Activated CD8-positive, alpha-beta T cell treated with anti-CD3 and anti-CD28 coated beads for 36 hours (primary cell): Measurements from ENCODE around the gene ADAMTSL3. TPM values are rescaled to one million over a fixed set of nuclear protein-coding genes. Genes with fewer than 3 reads are reported as not detected.

Source experiments
- ATAC-seq: fragments of 200-7000 bp; cut with Tn5 transposase; one replicate; pipeline ENCODE4 v1.10.0; 2021; ENCODE audit warnings: mild to moderate bottlenecking, moderate library complexity
- CTCF ChIA-PET: fragments of 350-600 bp; sonication (Branson Sonifier 250); formaldehyde crosslinking; loops from one replicate; lab custom pipeline; 2021; ENCODE audit warnings: antibody characterized with exemption; lab: Charles Lee
- POLR2A ChIA-PET: fragments of 350-600 bp; sonication (Branson Sonifier 250); formaldehyde crosslinking; loops from one replicate; lab custom pipeline; 2021; ENCODE audit warnings: antibody characterized with exemption; lab: Charles Lee
- DNase-seq: peaks from one replicate; pipeline ENCODE4 v3.0.0-alpha.2; 2020
- H3K27ac Mint-ChIP-seq: one replicate; pipeline ENCODE4 v1.8.0; 2021; ENCODE audit warnings: mild to moderate bottlenecking, mixed read lengths
- H3K27me3 Mint-ChIP-seq: one replicate; pipeline ENCODE4 v1.8.0; 2021; ENCODE audit warnings: mixed read lengths
- H3K36me3 Mint-ChIP-seq: one replicate; pipeline ENCODE4 v1.8.0; 2021; ENCODE audit warnings: low read depth, mixed read lengths
- H3K4me1 Mint-ChIP-seq: one replicate; pipeline ENCODE4 v1.8.0; 2021; ENCODE audit warnings: low read depth, mixed read lengths
- H3K4me3 Mint-ChIP-seq: one replicate; pipeline ENCODE4 v1.8.0; 2021; ENCODE audit warnings: mild to moderate bottlenecking, moderate library complexity, mixed read lengths
- H3K9me3 Mint-ChIP-seq: one replicate; pipeline ENCODE4 v1.8.0; 2021; ENCODE audit warnings: mixed read lengths
- CTCF ChIP-seq: fragments of 200-600 bp; IDR thresholded peaks from one replicate; pipeline ENCODE4 v1.8.0; 2022; ENCODE audit warnings: antibody characterized with exemption, mild to moderate bottlenecking
- intact Hi-C: fragments of 100-400 bp; cut with micrococcal nuclease; formaldehyde crosslinking; loops from one replicate; pipeline ENCODE4 v1.10.0; 2022
- total RNA-seq, 2 experiments: library from RNA; stranded (reverse); gene quantifications; one replicate each; pipeline ENCODE4 v1.2.3, GENCODE V29; 2021

ADAMTSL3 gene
- total RNA-seq, 2 experiments from 2014 or later, result not detected

- no peak overlapping the region for H3K4me3 Mint-ChIP-seq
- ChIA-PET CTCF (no interaction called here), POLR2A (no interaction called here)
- intact Hi-C loops, result no loop called here
- no peak for DNase-seq
- ATAC-seq, result no peak
- no peaks in the 10 kb centered on the region for H3K9me3 Mint-ChIP-seq
- no peaks in the 10 kb centered on the region for H3K36me3 Mint-ChIP-seq
- H3K27me3 Mint-ChIP-seq, result peaks cover 1% of the 10 kb centered on the region
- no peak overlapping the region for H3K27ac Mint-ChIP-seq
- no peak for TF ChIP-seq CTCF
- no peaks in the 10 kb centered on the region for H3K4me1 Mint-ChIP-seq
Measured at GRCh38 chr15:83842281-83842680, 188.4 kb downstream of the ADAMTSL3 start.

DNA sequence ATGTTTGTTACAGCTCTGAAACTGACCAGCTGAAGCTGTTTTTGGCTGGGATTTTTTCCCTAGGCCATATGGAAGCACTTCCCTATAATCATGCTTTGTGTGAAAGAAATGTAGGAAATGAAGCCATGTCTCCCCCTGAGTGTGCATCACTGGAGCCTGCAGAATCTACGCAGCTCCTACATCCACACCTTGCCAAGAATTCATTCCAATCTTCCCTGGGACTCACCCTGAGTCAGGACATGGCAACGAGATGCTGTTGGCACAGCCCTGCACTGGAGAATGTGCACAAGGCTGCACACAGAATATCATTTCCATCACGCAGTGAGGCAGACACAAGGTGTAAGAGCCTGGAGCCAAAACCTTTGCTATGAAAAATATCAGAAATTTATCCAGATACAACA is 189.5 kb downstream of the ADAMTSL3 start:
- Mint-ChIP-seq H3K4me1 (no peaks in the 10 kb centered on the region), H3K27ac (no peak overlapping the region), H3K36me3 (no peaks in the 10 kb centered on the region), H3K27me3 (peaks cover 1% of the 10 kb centered on the region), H3K4me3 (no peak overlapping the region), H3K9me3 (no peaks in the 10 kb centered on the region)
- intact Hi-C loops, result no loop called here
- TF ChIP-seq CTCF, result no peak
- ATAC-seq (no peak), DNase-seq (no peak)
- POLR2A ChIA-PET, result no interaction called here
- CTCF ChIA-PET, result no interaction called here

GRCh38 chr15:83844742-83845141 is 190.8 kb downstream of the ADAMTSL3 start:
- intact Hi-C loops, result no loop called here
- DNase-seq, result no peak
- Mint-ChIP-seq H3K27me3 (peaks cover 1% of the 10 kb centered on the region), H3K4me1 (no peaks in the 10 kb centered on the region), H3K4me3 (no peak overlapping the region), H3K36me3 (no peaks in the 10 kb centered on the region), H3K9me3 (no peaks in the 10 kb centered on the region), H3K27ac (no peak overlapping the region)
- no peak for TF ChIP-seq CTCF
- ChIA-PET CTCF (no interaction called here), POLR2A (no interaction called here)
- ATAC-seq, result no peak

GRCh38 chr15:83845230-83845629 is 191.3 kb downstream of the ADAMTSL3 start:
- no peak for DNase-seq
- H3K27me3 Mint-ChIP-seq, result peaks cover 1% of the 10 kb centered on the region
- H3K4me3 Mint-ChIP-seq, result no peak overlapping the region
- no peaks in the 10 kb centered on the region for H3K4me1 Mint-ChIP-seq
- intact Hi-C loops, result no loop called here
- no peak for TF ChIP-seq CTCF
- no peaks in the 10 kb centered on the region for H3K9me3 Mint-ChIP-seq
- ChIA-PET CTCF (interaction anchor here (2.0 kb wide), 1 partner anchor 9 kb away, joined by 5 read pairs; no protein-coding TSS in a partner anchor), POLR2A (no interaction called here)
- no peaks in the 10 kb centered on the region for H3K36me3 Mint-ChIP-seq
- no peak for ATAC-seq
- no peak overlapping the region for H3K27ac Mint-ChIP-seq

DNA sequence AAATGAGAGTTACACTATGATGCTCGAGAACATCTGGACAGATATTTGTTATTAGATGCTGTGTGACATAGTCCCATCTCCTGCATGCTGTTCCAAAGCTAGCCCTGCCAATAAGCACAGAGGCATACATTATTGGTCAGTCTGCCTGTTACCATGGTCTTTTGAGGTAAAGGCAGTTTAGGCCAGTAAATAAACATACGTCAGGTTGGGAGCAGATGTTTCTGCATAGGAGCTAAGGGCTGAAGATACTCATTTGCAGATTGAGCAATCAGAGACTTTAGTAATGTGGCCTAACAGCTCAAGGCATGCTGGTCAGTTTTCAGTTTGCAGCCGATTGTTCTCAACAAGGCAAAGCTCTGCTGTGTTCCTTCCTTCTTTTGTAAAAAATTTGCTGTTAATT is 192.9 kb downstream of the ADAMTSL3 start:
- TF ChIP-seq CTCF, result no peak
- intact Hi-C loops, result no loop called here
- Mint-ChIP-seq H3K4me1 (no peaks in the 10 kb centered on the region), H3K9me3 (no peaks in the 10 kb centered on the region), H3K36me3 (no peaks in the 10 kb centered on the region), H3K4me3 (no peak overlapping the region), H3K27me3 (peaks cover 1% of the 10 kb centered on the region), H3K27ac (no peak overlapping the region)
- ChIA-PET CTCF (interaction anchor here (2.0 kb wide), 1 partner anchor 11 kb away, joined by 5 read pairs; no protein-coding TSS in a partner anchor), POLR2A (interaction anchor here (0.6 kb wide), 1 partner anchor 37 kb away, joined by 6 read pairs; no protein-coding TSS in a partner anchor)
- no peak for ATAC-seq
- DNase-seq, result no peak
